ENCODE results near the gene GRAMD2A. TPM values are rescaled to one million over a fixed set of nuclear protein-coding genes. Genes with fewer than 3 reads are reported as not detected.

The GRAMD2A gene
- polyA plus RNA-seq, 3 donors: not detected

DNA sequence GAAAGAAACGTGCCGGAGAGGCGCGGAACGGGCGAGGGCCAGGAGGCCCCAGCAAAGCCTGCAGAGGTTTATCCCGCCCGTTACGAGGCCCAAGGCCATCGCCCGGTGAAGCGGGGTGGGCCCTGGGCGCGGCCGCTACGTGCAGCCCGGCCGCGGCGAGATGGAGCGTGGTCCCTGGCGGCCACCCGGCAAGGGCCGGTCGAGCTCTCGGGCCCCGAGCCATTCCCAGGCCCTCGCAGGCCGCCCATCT lies 32.3 kb upstream of the GRAMD2A start:
- Histone ChIP-seq H3K4me2 (replicated peaks; ENCODE audit: extremely low read depth, low read length, poor library complexity, severe bottlenecking) (peak overlapping the region; percentile 86), H3K4me1 (ENCODE audit: control insufficient read depth in 1 of 2, insufficient read depth in 2 of 2, low read length in 2 of 2) (peaks cover 67 to 73% of the 10 kb centered on the region in 2 donors), H2AFZ (ENCODE audit: insufficient read depth, low read depth, low read length, poor library complexity, severe bottlenecking) (peak overlapping the region; percentile 33), H3K4me3 (replicated peaks in 1 of 3; ENCODE audit: low read depth in 2 of 3, low read length in 3 of 3) (peak overlapping the region; percentile 91 to 95 (median 95)), H3K36me3 (replicated peaks in 1 of 2; ENCODE audit: control insufficient read depth in 1 of 2, insufficient read depth in 2 of 2, low read length in 2 of 2) (peaks cover 0 to 7% of the 10 kb centered on the region in 2 donors), H3K9ac (ENCODE audit: insufficient read depth, low read length, poor library complexity, severe bottlenecking) (peak overlapping the region; percentile 98), H4K20me1 (ENCODE audit: insufficient read depth, low read length) (peaks cover 27% of the 10 kb centered on the region), H3K79me2 (ENCODE audit: insufficient read depth, low read length) (peaks cover 65% of the 10 kb centered on the region), H3K27me3 (ENCODE audit: control insufficient read depth in 2 of 2, insufficient read depth in 2 of 2, low read length in 2 of 2) (no peaks in the 10 kb centered on the region), H3K9me3 (replicated peaks in 1 of 2; ENCODE audit: control insufficient read depth in 1 of 2, insufficient read depth in 1 of 2, low read length in 2 of 2) (no peaks in the 10 kb centered on the region), H3K27ac (ENCODE audit: low read depth in 1 of 2, low read length in 2 of 2) (peak overlapping the region; percentile 98 to 100)
- Mint-ChIP-seq H3K36me3 (peaks cover 4 to 15% of the 10 kb centered on the region in 2 donors), H3K4me3 (peak overlapping the region; percentile 94 to 99), H3K4me1 (peaks cover 63% of the 10 kb centered on the region), H3K27ac (peak overlapping the region; percentile 98 to 100 (median 99)), H3K27me3 (ENCODE audit: low read depth in 3 of 3) (no peaks in the 10 kb centered on the region), H3K9me3 (peaks cover 0 to 2% (median 0%) of the 10 kb centered on the region in 7 donors)
- peak in 1 of 3 donors; percentile 3 for DNase-seq
- intact Hi-C loops (cut with micrococcal nuclease): loop anchor here (5.0 kb wide), 3 partner anchors 33 to 142 kb away; partner anchors contain the start of genes GRAMD2A (in 1 of the 2) and PARP6 (in 1 of the 2)
- TF ChIP-seq, protein P1, sequence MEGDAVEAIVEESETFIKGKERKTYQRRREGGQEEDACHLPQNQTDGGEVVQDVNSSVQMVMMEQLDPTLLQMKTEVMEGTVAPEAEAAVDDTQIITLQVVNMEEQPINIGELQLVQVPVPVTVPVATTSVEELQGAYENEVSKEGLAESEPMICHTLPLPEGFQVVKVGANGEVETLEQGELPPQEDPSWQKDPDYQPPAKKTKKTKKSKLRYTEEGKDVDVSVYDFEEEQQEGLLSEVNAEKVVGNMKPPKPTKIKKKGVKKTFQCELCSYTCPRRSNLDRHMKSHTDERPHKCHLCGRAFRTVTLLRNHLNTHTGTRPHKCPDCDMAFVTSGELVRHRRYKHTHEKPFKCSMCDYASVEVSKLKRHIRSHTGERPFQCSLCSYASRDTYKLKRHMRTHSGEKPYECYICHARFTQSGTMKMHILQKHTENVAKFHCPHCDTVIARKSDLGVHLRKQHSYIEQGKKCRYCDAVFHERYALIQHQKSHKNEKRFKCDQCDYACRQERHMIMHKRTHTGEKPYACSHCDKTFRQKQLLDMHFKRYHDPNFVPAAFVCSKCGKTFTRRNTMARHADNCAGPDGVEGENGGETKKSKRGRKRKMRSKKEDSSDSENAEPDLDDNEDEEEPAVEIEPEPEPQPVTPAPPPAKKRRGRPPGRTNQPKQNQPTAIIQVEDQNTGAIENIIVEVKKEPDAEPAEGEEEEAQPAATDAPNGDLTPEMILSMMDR (IDR thresholded peaks at IDR 0.05): no peak
- WGBS (ENCODE audit: insufficient coverage): under 1% methylated on average over 29 of the region's 29 CpGs

DNA sequence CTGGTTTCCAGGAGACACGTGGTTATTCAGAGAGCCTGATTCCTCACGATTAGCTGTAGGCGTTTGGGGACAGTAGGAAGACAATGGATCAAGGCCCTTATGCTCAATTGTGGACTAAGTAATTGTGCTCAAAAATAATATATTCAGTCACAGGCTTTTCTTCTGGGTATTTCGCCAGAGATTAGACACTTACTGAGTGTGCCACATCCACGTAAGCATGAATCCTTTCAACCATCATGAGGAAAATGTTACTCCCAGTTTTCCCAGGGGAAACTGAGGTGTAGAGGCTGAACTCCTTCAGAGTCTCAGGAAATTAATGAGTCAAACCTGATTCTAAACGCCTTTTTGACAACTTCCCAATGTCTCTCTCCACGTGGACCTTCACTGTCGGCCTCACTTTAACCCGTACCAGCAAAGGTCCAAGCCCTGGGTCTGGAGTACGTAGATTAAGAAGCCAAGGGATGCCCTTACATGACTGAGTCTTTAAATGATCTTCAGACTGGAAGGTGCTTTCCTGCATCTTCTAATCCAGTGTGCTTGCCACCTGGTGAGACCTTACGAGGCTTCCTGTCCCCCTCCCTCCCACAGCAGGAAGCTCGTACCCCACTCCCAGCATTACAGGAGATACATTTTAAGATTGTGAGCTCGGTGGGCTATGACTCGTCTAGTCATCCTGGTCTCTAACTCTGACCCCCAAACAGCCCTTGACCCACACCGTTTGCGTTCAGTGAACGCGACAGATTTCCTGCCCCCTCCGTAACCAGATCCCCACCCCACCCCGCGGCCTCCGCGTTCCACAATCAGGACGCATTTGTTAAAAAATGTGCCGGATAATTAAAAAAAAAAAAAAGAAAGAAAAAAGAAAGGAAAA lies 31.7 kb upstream of the GRAMD2A start:
- intact Hi-C loops (cut with micrococcal nuclease): loop anchor here in 1 of 2 donors (5.0 kb wide), 1 partner anchor 143 kb away; no protein-coding TSS in a partner anchor

More for the DNA sequence above, 31.7 kb upstream of the GRAMD2A start:
- Histone ChIP-seq H2AFZ (ENCODE audit: insufficient read depth, low read depth, low read length, poor library complexity, severe bottlenecking) (no peak overlapping the region), H3K27me3 (ENCODE audit: control insufficient read depth in 2 of 2, insufficient read depth in 2 of 2, low read length in 2 of 2) (no peaks in the 10 kb centered on the region), H3K27ac (ENCODE audit: low read depth in 1 of 2, low read length in 2 of 2) (peak overlapping the region; percentile 98 to 100), H3K9me3 (replicated peaks in 1 of 2; ENCODE audit: control insufficient read depth in 1 of 2, insufficient read depth in 1 of 2, low read length in 2 of 2) (no peaks in the 10 kb centered on the region), H3K4me2 (replicated peaks; ENCODE audit: extremely low read depth, low read length, poor library complexity, severe bottlenecking) (peak overlapping the region; percentile 86), H3K79me2 (ENCODE audit: insufficient read depth, low read length) (peaks cover 70% of the 10 kb centered on the region), H3K4me3 (replicated peaks in 1 of 3; ENCODE audit: low read depth in 2 of 3, low read length in 3 of 3) (peak overlapping the region; percentile 91 to 95 (median 95)), H3K9ac (ENCODE audit: insufficient read depth, low read length, poor library complexity, severe bottlenecking) (peak overlapping the region; percentile 98), H3K4me1 (ENCODE audit: control insufficient read depth in 1 of 2, insufficient read depth in 2 of 2, low read length in 2 of 2) (peaks cover 69 to 77% of the 10 kb centered on the region in 2 donors), H3K36me3 (replicated peaks in 1 of 2; ENCODE audit: control insufficient read depth in 1 of 2, insufficient read depth in 2 of 2, low read length in 2 of 2) (peaks cover 0 to 11% of the 10 kb centered on the region in 2 donors), H4K20me1 (ENCODE audit: insufficient read depth, low read length) (peaks cover 33% of the 10 kb centered on the region)
- peaks cover 0 to 2% (median 0%) of the 10 kb centered on the region in 7 donors for H3K9me3 Mint-ChIP-seq
- WGBS (ENCODE audit: insufficient coverage): 0% methylated on average over 4 of the region's 25 CpGs
- peak; percentile 14 to 51 (median 28) for DNase-seq
- no peaks in the 10 kb centered on the region for H3K27me3 Mint-ChIP-seq (ENCODE audit: low read depth in 3 of 3)
- H3K36me3 Mint-ChIP-seq: peaks cover 8 to 18% of the 10 kb centered on the region in 2 donors
- TF ChIP-seq, protein P1 (IDR thresholded peaks at IDR 0.05): no peak
- peaks cover 64% of the 10 kb centered on the region for H3K4me1 Mint-ChIP-seq
- H3K27ac Mint-ChIP-seq: peak overlapping the region; percentile 98 to 100 (median 99)
- peak overlapping the region; percentile 94 to 99 for H3K4me3 Mint-ChIP-seq
